Measurements from ENCODE around the gene AIFM3. TPM values are rescaled to one million over a fixed set of nuclear protein-coding genes. Genes with fewer than 3 reads are reported as not detected.

AIFM3 gene
- total RNA-seq, 1 donor from 2014 or later = 4.5 TPM

DNA sequence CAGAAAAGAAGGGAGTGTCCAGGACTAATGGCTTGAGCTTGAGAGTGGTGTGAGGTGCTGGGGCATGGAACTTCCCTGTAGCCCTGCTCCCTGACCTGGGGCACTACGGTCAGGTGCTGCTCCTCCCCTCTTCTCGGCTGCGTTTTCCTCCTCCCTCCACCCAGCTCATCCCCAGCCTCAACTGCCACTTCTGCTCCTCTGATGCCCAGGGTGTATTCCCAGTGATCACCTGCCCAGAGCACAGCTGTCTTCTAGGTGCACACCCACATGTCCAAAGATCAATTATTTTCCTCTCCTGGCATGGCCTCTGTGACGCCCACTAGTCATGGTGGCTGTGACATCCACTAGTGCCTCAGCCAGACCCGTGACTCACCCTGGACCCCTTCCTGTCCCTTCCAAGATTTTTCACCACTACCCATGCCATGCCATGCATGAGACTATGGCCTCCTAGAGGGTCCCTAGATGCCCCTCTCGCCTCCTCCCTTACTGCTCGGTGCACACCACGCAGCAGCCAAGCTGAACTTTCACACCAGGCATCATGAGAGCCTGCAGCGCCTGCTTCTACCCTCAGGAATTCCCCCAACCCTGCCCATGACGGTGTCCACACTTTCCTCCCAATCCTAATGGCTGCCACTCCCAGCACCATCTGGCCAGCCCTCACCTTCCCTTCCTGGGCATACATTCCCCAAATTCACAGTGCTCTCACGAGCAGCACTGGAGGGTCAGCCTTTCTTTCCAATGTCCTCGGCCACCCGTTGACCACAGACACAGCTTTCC is 49.8 kb downstream of the AIFM3 start:
- FAIRE-seq = no peak
- no peak for DNase-seq (ENCODE audit: low spot score in 2 of 2)

- DNase-seq (ENCODE audit: low spot score in 2 of 2) = no peak
- no peak for FAIRE-seq
Measured at GRCh38 chr22:21018314-21018713, 51.3 kb downstream of the AIFM3 start.

GRCh38 chr22:21020802-21021429 is 53.9 kb downstream of the AIFM3 start:
- FAIRE-seq = no peak
- no peak for DNase-seq (ENCODE audit: low spot score in 2 of 2)

- FAIRE-seq = no peak
- DNase-seq (ENCODE audit: low spot score in 2 of 2) = no peak
Measured at GRCh38 chr22:21022507-21022906, 55.5 kb downstream of the AIFM3 start.

DNA sequence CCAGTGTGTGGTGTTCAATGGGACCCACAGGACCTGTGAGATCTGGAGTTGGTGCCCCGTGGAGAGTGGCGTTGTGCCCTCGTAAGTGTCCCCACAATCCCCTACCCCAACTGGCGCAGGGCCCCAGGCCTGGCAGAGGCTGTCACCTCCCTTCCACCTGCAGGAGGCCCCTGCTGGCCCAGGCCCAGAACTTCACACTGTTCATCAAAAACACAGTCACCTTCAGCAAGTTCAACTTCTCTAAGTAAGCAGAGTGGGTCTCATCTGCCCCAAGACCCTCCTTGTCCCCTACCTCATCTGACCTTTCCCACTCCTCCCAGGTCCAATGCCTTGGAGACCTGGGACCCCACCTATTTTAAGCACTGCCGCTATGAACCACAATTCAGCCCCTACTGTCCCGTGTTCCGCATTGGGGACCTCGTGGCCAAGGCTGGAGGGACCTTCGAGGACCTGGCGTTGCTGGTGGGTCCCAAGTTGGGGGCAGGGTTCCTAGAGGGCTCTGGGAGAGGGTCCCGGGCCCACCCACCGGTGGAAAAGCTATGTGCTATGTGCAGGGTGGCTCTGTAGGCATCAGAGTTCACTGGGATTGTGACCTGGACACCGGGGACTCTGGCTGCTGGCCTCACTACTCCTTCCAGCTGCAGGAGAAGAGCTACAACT is 56.0 kb downstream of the AIFM3 start:
- FAIRE-seq (no peak), DNase-seq (ENCODE audit: low spot score in 2 of 2) (no peak)

DNA sequence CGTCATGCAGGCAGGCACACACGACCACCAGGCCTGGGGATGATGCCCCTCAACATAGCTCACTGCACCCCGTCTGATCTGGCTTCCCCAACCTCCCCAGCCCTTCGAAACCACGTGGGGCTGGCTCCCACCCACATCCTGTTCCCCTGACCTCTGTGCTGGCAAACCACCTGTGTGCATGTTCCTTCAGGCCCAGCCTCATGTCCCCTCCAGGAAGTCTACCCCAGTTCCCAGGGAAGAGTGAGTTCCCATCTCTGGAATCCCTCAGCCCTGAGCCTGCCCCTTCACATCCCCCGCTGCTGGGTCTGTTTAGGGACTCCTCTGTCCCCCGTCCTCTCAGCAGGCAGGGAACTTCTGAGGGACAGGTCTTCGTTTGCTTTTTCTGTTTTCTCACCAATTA is 58.2 kb downstream of the AIFM3 start:
- DNase-seq (ENCODE audit: low spot score in 2 of 2) (no peak), FAIRE-seq (no peak)

DNA sequence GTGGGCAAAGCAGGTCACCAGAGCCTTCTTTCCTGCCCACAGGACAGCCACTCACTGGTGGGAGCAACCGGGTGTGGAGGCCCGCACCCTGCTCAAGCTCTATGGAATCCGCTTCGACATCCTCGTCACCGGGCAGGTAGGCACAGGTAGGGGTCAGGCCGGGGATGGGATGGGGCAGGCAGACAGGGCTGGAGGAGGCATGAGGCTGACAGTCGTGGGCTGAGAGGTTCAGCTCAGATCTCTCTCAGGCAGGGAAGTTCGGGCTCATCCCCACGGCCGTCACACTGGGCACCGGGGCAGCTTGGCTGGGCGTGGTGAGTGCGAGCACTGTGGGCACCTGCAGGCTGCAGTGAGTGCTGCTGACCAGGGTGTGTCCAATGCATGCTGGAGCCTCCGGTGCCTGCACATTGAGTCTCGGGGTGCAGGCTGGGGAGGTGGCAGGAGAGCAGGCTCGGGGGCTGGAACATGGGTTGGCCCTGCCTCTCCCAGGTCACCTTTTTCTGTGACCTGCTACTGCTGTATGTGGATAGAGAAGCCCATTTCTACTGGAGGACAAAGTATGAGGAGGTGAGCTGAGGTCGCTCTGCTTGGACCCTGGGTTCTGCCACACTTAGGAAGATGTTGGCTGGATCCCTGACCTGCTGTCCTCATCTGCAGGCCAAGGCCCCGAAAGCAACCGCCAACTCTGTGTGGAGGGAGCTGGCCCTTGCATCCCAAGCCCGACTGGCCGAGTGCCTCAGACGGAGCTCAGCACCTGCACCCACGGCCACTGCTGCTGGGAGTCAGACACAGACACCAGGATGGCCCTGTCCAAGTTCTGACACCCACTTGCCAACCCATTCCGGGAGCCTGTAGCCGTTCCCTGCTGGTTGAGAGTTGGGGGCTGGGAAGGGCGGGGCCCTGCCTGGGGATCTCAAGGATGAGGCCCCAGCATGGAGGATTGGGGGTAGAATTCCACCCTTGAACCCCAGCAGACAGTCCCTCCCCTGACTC is 59.0 kb downstream of the AIFM3 start:
- FAIRE-seq (no peak), DNase-seq (ENCODE audit: low spot score in 2 of 2) (no peak)

DNA sequence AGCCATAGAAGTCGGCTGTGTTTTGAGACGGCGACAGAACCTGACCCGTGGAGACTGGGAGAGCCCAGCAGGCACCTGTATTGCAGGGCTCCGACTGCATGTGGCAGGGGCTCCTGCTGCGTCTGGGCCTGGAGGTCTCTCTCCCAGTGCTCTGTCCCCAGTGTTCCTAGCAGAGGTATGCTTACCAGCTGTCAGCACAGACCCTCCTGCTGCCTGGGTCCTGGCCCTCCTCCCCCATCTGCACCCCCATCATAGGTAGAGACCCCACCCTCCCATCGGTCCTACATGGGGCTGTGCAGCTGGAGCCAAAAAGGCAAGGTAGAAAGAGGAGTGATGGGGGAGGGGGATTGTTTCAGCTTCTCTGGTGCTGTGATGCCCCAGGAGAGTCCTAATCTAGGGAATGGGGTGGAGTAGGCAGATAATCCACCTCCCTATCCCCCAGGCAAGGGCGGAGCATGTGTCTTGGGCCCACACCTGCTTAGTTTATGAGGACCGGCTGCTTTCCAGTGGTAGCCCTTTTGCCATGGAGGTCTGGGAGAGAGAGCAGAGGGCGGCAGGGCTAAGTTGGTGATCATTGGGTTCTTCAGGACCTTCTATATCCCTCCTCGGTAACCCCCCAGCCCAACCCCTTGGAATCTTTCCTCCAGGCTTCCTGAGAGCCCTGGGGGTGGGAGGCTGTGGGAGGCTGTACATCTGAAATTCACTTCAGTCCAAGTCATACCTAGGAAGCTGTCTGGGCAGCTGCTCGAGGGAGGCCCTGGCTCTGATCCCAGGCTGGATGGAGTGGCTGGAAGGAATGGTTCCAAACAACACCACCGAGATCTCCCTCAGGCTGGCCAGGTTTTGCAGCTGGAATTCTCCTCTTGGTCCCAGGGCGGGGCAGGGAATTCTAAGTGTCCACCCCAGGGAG is 60.0 kb downstream of the AIFM3 start:
- FAIRE-seq = no peak
- no peak for DNase-seq (ENCODE audit: low spot score in 2 of 2)

- DNase-seq (ENCODE audit: low spot score in 2 of 2) (no peak), FAIRE-seq (no peak)
Measured at GRCh38 chr22:21028277-21029251, 61.5 kb downstream of the AIFM3 start.

DNA sequence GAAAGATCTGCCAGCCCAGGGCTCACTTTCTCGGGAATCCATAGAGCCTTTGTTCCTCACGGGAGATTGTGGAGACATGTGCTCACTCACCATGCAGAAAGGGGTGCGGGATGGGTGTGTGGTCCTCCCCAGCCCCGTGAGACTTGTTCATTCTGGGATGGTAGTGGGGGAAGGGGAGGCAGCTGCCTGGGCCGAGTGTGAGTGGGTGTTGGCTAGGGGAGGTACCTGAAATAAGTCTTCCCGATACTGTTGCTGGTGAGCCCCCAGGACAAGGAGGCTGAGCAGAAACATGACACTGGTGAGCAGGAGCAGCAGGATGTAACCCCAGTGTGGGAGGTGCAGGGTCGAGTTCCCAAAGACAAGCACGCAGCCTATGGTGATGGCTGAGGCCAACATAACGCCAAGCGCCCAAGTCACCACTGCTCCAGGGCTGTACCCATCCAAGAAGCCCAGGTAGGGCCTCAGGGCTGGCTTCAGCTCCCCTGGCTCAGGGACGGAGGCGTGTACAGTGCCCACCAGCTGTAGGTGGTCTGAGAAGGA is 62.5 kb downstream of the AIFM3 start:
- DNase-seq (ENCODE audit: low spot score in 2 of 2) = no peak
- no peak for FAIRE-seq

GRCh38 chr22:21030032-21030431 is 63.0 kb downstream of the AIFM3 start:
- FAIRE-seq (no peak), DNase-seq (ENCODE audit: low spot score in 2 of 2) (no peak)

Other genes starting within 250 kb of the AIFM3 start
- gene SERPIND1, start 193.1 kb upstream of the AIFM3 start, total RNA-seq = 4.5 TPM
- gene PI4KA, start 108.4 kb upstream of the AIFM3 start, total RNA-seq = 67.7 TPM
- gene SNAP29, start 108.2 kb upstream of the AIFM3 start, total RNA-seq = 6.5 TPM
- 53.4 TPM for gene CRKL, start 49.8 kb upstream of the AIFM3 start, total RNA-seq
- gene LZTR1, start 15.0 kb downstream of the AIFM3 start, total RNA-seq = 37.5 TPM
- gene THAP7, start 34.9 kb downstream of the AIFM3 start, total RNA-seq = 22.0 TPM
- gene P2RX6, start 47.9 kb downstream of the AIFM3 start, total RNA-seq = 0.41 TPM
- gene SLC7A4, start 65.3 kb downstream of the AIFM3 start, total RNA-seq = 2.0 TPM
- under 0.01 TPM for gene LRRC74B, start 78.7 kb downstream of the AIFM3 start, total RNA-seq

Measured in frontal cortex (tissue), 4 donors.